ENCODE measurements around the gene DES. TPM values are rescaled to one million over a fixed set of nuclear protein-coding genes. Genes with fewer than 3 reads are reported as not detected.

DES gene
- total and polyA plus RNA-seq, 2 of the 13 experiments (the other 11 are each of a cell fraction or from before 2014, with no cell fraction given), result not detected

- 0 out of 2 replicates have a peak, but pooled peaks have one; percentile 49 for TF ChIP-seq NRL (CRISPR knock-in tag; IDR thresholded peaks at IDR 0.05; ENCODE audit: borderline replicate concordance)
- TF ChIP-seq ZNF557 (CRISPR knock-in tag; IDR thresholded peaks at IDR 0.05), result no peak
- no peak for TF ChIP-seq NR2F2 (IDR thresholded peaks at IDR 0.05; ENCODE audit: borderline replicate concordance, low read depth)
- no peak for TF ChIP-seq NFE2L2 (IDR thresholded peaks at IDR 0.05; ENCODE audit: low read length)
Observed at GRCh38 chr2:219441451-219442255, 23.5 kb downstream of the DES start (continued).

DNA sequence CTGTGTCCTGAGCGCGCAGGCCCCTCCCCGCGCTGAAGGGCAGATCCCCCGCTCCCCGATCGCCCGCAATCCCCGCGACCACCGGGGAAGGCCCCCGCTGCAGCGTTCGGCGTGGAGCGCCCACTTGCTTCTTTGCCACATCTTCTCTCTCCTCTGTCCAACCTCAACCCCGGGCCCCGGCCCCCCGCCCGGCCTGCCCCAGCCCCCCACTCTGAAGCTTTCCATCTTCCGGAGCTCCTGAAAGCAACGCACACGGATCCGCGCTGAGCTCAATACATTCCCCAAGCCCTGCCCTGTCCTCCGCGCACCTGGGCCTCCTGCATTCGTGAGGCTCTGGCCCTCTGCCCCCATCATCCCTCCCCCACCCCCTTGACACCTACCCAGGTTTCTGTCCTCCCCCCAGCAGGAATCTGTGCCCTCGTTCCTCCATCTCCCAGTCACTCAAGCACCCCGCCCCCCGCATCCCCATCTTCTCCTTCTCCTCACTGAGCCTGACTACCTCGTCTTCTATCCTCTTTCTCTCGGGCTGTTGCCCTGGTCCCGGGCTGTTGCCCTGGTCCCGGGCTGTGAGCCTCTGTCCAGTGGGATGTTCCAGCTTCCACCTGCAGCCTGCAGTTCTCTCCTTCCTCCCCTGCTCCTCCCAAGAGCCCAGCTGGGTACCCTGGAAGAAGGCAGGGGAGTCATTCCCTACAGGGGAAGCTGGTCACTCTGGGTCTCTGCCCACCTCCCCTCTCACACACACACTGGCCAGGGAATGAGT lies 24.3 kb downstream of the DES start:
- Histone ChIP-seq H3K36me3 (replicated peaks in 1 of 2; ENCODE audit: control insufficient read depth in 1 of 2, insufficient read depth in 2 of 2, low read length in 2 of 2) (no peaks in the 10 kb centered on the region), H3K79me2 (ENCODE audit: insufficient read depth, low read length) (no peaks in the 10 kb centered on the region), H3K27ac (ENCODE audit: extremely low read length, insufficient read depth, low read length) (no peak overlapping the region), H3K4me2 (ENCODE audit: low read depth, low read length) (no peak overlapping the region), H2AFZ (ENCODE audit: low read length) (no peak overlapping the region), H3K4me1 (ENCODE audit: insufficient read depth, low read length) (no peaks in the 10 kb centered on the region), H4K20me1 (ENCODE audit: insufficient read depth, low read length) (peaks cover 4% of the 10 kb centered on the region; the same call in 1 of the 2 replicates), H3K9ac (ENCODE audit: insufficient read depth, low read depth, low read length) (no peak overlapping the region), H3K9me3 (ENCODE audit: low read length) (no peaks in the 10 kb centered on the region), H3K4me3 (replicated peaks in 1 of 3; ENCODE audit: insufficient read depth in 1 of 3, low read depth in 2 of 3, low read length in 3 of 3) (peak overlapping the region in 1 of 3 experiments; percentile 39; a peak in 1 of 6 replicates), H3K27me3 (ENCODE audit: control insufficient read depth in 1 of 2, insufficient read depth in 2 of 2, low read length in 2 of 2) (peaks cover 40 to 92% of the 10 kb centered on the region in 2 experiments)
- intact Hi-C loops (cut with micrococcal nuclease; ENCODE audit: unreplicated experiment) (no loop called here), in situ Hi-C loops (cut with HindIII; ENCODE audit: extremely low pct_ligation_motif_present, low pct_unique_long_range_greater_than_20kb) (no loop called here)
- ATAC-seq (peak; percentile 6; the same call in 1 of the 3 replicates), DNase-seq (ENCODE audit: low spot score) (no peak), FAIRE-seq (no peak)
- BruUV-seq (replicated peaks), result no TSS peak
- ChIA-PET CTCF (ENCODE audit: low intra/inter-chr PET ratio, low total read pairs) (no interaction called here), POLR2A (no interaction called here)
- WGBS (ENCODE audit: low lambda C conversion rate), result 22% methylated on average over 30 of the region's 35 CpGs
- TF ChIP-seq ZNF589 (CRISPR knock-in tag; conservative IDR thresholded peaks at IDR 0.05) (no peak), ZFYVE20 (CRISPR knock-in tag; IDR thresholded peaks at IDR 0.05; ENCODE audit: borderline replicate concordance, low read depth) (no peak), GRHL1 (CRISPR knock-in tag; conservative IDR thresholded peaks at IDR 0.05) (no peak), NFKB2 (CRISPR knock-in tag; IDR thresholded peaks at IDR 0.05; ENCODE audit: borderline replicate concordance) (no peak), ZNF207 (IDR thresholded peaks at IDR 0.05; ENCODE audit: borderline replicate concordance) (no peak), ZNF724P (CRISPR knock-in tag; IDR thresholded peaks at IDR 0.05; ENCODE audit: borderline replicate concordance) (no peak), TERF1 (CRISPR knock-in tag; IDR thresholded peaks at IDR 0.05) (no peak)
- TF ChIP-seq, protein P1, sequence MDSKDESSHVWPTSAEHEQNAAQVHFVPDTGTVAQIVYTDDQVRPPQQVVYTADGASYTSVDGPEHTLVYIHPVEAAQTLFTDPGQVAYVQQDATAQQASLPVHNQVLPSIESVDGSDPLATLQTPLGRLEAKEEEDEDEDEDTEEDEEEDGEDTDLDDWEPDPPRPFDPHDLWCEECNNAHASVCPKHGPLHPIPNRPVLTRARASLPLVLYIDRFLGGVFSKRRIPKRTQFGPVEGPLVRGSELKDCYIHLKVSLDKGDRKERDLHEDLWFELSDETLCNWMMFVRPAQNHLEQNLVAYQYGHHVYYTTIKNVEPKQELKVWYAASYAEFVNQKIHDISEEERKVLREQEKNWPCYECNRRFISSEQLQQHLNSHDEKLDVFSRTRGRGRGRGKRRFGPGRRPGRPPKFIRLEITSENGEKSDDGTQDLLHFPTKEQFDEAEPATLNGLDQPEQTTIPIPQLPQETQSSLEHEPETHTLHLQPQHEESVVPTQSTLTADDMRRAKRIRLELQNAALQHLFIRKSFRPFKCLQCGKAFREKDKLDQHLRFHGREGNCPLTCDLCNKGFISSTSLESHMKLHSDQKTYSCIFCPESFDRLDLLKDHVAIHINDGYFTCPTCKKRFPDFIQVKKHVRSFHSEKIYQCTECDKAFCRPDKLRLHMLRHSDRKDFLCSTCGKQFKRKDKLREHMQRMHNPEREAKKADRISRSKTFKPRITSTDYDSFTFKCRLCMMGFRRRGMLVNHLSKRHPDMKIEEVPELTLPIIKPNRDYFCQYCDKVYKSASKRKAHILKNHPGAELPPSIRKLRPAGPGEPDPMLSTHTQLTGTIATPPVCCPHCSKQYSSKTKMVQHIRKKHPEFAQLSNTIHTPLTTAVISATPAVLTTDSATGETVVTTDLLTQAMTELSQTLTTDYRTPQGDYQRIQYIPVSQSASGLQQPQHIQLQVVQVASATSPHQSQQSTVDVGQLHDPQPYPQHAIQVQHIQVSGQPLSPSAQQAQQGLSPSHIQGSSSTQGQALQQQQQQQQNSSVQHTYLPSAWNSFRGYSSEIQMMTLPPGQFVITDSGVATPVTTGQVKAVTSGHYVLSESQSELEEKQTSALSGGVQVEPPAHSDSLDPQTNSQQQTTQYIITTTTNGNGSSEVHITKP (CRISPR knock-in tag; IDR thresholded peaks at IDR 0.05; ENCODE audit: low read depth), result no peak

Data from HepG2 (cell line).